Erythroblast (primary cell): ENCODE results near the gene XPNPEP2.

Source experiments
- GATA1 ChIP-seq: IDR thresholded peaks from 2 replicates; pipeline ENCODE4 v1.6.1; 2011; ENCODE audit warnings: low read depth, mild to moderate bottlenecking, control low read depth, low read length, moderate library complexity
- POLR2A ChIP-seq: IDR thresholded peaks from 2 replicates; pipeline ENCODE4 v1.6.1; 2011; ENCODE audit warnings: mild to moderate bottlenecking, low read length

DNA sequence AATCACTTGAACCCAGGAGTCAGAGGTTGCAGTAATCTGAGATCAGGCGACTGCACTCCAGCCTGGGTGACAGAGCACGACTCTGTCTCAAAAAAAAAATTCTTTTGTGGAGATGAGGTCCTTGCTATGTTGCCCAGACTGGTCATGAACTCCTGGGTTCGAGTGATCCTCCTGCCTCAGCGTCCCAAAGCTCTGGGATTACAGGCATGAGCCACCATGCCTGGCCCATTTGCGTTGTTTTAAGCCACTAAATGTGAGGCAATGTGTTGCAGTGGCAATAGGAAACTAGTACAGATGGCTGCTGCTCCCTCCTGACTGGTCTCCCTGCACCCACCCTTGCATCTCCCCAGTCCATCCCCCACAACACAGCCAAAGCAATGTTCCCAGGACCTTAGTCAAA is 44.0 kb upstream of the XPNPEP2 start:
- no peak for TF ChIP-seq POLR2A
- no peak for TF ChIP-seq GATA1
